Thyroid gland (tissue), 4 donors: ENCODE results near the gene FAM229A.

Source experiments
- CTCF ChIP-seq, 6 experiments: fragments of 200-600 bp in 3 of 6; fragments of 450-650 bp in 3 of 6; sonication (generic) in 3 of 6; IDR thresholded peaks; one replicate each; pipeline ENCODE4 v1.5.1; 2016 to 2019; ENCODE audit warnings: antibody characterized with exemption in 6 of 6, mild to moderate bottlenecking in 2 of 6, inconsistent platforms in 1 of 6, moderate library complexity in 1 of 6
- POLR2A ChIP-seq, 2 donors: fragments of 450-650 bp; IDR thresholded peaks; one replicate each; pipeline ENCODE4 v1.6.1; 2017; ENCODE audit warnings: antibody characterized with exemption in 2 of 2, mild to moderate bottlenecking in 2 of 2, moderate library complexity in 1 of 2

GRCh38 chr1:32380057-32380456, 17.8 kb upstream of the FAM229A start:
- TF ChIP-seq CTCF (IDR thresholded peaks at IDR 0.05) = no peak
- no peak for TF ChIP-seq POLR2A (IDR thresholded peaks at IDR 0.05)
